ENCODE results near the gene ZNF570.

GRCh38 chr19:37511821-37512220, 42.7 kb downstream of the ZNF570 start:
- no peak for TF ChIP-seq POLR2AphosphoS5 (IDR thresholded peaks at IDR 0.05; ENCODE audit: low read depth, low read length)
- no peak for TF ChIP-seq TAF1 (IDR thresholded peaks at IDR 0.05; ENCODE audit: borderline replicate concordance, insufficient read depth, low read length)
- TF ChIP-seq, protein P1, sequence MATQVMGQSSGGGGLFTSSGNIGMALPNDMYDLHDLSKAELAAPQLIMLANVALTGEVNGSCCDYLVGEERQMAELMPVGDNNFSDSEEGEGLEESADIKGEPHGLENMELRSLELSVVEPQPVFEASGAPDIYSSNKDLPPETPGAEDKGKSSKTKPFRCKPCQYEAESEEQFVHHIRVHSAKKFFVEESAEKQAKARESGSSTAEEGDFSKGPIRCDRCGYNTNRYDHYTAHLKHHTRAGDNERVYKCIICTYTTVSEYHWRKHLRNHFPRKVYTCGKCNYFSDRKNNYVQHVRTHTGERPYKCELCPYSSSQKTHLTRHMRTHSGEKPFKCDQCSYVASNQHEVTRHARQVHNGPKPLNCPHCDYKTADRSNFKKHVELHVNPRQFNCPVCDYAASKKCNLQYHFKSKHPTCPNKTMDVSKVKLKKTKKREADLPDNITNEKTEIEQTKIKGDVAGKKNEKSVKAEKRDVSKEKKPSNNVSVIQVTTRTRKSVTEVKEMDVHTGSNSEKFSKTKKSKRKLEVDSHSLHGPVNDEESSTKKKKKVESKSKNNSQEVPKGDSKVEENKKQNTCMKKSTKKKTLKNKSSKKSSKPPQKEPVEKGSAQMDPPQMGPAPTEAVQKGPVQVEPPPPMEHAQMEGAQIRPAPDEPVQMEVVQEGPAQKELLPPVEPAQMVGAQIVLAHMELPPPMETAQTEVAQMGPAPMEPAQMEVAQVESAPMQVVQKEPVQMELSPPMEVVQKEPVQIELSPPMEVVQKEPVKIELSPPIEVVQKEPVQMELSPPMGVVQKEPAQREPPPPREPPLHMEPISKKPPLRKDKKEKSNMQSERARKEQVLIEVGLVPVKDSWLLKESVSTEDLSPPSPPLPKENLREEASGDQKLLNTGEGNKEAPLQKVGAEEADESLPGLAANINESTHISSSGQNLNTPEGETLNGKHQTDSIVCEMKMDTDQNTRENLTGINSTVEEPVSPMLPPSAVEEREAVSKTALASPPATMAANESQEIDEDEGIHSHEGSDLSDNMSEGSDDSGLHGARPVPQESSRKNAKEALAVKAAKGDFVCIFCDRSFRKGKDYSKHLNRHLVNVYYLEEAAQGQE (IDR thresholded peaks at IDR 0.05; ENCODE audit: insufficient read depth in 1 of 2, low read depth in 2 of 2, low read length in 2 of 2) = no peak
- no peak for TF ChIP-seq SIN3A (IDR thresholded peaks at IDR 0.05; ENCODE audit: borderline replicate concordance, insufficient read depth, low read length)
- TF ChIP-seq FOXP2 (optimal IDR thresholded peaks at IDR 0.05; ENCODE audit: borderline replicate concordance, extremely low read depth, extremely low read length, insufficient read depth) = no peak

All from PFSK-1 (cell line).